ENCODE data around the gene CFAP221. TPM values are rescaled to one million over a fixed set of nuclear protein-coding genes. Genes with fewer than 3 reads are reported as not detected.

The CFAP221 gene
- total and polyA plus RNA-seq, 12 donors: 0.14 to 2.5 (median 1.4) TPM; not detected in 1

DNA sequence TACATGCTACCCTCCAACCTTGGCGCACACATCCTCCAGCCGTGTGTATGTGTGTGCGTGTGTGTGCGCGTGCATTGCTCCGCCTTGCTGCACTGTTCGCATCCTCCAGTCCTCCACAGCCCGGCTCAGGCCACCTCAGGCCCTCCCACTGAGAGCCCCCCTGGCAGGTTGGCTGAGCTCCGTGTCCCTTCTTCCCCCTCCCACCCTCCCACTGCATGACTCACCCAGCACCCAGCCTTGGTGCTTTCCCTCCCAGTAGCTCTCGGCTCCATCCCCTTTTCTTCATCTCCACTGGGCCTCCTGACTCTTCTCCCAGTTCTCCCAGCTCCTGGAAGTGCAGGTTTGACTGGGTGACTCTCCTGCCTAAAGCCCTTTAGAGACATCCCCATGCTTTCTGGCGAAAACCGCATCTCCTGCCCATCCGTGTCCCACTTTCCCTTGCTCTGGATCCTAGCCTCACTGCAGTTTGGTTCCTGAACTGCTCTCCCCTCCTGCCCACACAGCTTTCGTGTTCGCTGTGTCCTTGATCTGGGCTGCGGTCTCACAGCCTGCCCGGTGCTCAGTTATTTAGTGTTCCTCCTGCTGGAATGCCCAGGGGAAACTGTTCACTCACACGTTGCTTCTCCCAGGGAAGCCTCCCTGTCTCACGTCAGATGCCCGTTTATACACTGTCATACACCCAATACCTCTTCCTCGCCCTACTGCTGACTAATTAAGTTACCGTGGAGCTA is 139.6 kb downstream of the CFAP221 start:
- intact Hi-C loops (cut with DNase I): no loop called here
- peaks cover 0 to 31% (median 4%) of the 10 kb centered on the region in 9 donors for H3K36me3 ChIP-seq

DNA sequence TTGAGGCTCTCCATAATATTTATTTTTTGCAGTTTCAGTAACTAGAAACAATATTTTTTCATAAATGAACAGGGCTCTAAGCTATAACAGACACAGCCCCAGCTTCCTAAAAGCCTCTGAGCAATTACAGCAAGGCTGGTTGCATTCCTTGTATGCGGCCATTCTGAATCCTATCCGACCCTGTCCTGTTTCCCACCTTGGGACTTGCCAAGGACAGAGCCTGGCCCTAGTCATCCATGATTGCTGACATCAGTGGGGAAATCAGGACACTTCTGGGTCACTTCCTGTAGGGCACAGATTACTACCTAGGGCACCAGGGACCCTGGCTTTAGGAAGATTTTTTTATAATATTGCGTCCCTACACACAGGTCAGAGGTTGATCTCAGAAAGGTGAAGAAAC is 140.3 kb downstream of the CFAP221 start:
- Histone ChIP-seq H3K4me1 (peaks cover 0 to 9% (median 7%) of the 10 kb centered on the region in 9 donors), H3K4me3 (no peak overlapping the region), H3K27ac (no peak overlapping the region), H3K9me3 (no peaks in the 10 kb centered on the region), H3K36me3 (peaks cover 0 to 35% (median 8%) of the 10 kb centered on the region in 9 donors), H3K27me3 (no peaks in the 10 kb centered on the region)
- DNase-seq (no peak), ATAC-seq (no peak)
- intact Hi-C loops (cut with DNase I): no loop called here
- 82 to 85% methylated on average over 3 of the region's 3 CpGs for WGBS, 2 donors
- TF ChIP-seq CTCF (IDR thresholded peaks at IDR 0.05): no peak

More for the DNA sequence above, 139.6 kb downstream of the CFAP221 start:
- H3K9me3 ChIP-seq: no peaks in the 10 kb centered on the region
- H3K4me3 ChIP-seq: no peak overlapping the region
- H3K27ac ChIP-seq: no peak overlapping the region
- no peak for ATAC-seq
- no peaks in the 10 kb centered on the region for H3K27me3 ChIP-seq
- DNase-seq: no peak
- WGBS, 2 donors: 74 to 78% methylated on average over 22 of the region's 22 CpGs
- no peak for TF ChIP-seq CTCF (IDR thresholded peaks at IDR 0.05)
- H3K4me1 ChIP-seq: peaks cover 0 to 13% (median 9%) of the 10 kb centered on the region in 9 donors

GRCh38 chr2:119688616-119689015 is 144.4 kb downstream of the CFAP221 start:
- intact Hi-C loops (cut with DNase I): no loop called here
- Histone ChIP-seq H3K4me1 (no peaks in the 10 kb centered on the region), H3K36me3 (peaks cover 0 to 30% (median 0%) of the 10 kb centered on the region in 9 donors), H3K4me3 (no peak overlapping the region), H3K27ac (no peak overlapping the region), H3K9me3 (no peaks in the 10 kb centered on the region), H3K27me3 (no peaks in the 10 kb centered on the region)
- DNase-seq (no peak), ATAC-seq (peak in 1 of 8 donors; percentile 14)
- WGBS, 2 donors: 82 to 84% methylated on average over 12 of the region's 12 CpGs
- TF ChIP-seq CTCF (IDR thresholded peaks at IDR 0.05): no peak

DNA sequence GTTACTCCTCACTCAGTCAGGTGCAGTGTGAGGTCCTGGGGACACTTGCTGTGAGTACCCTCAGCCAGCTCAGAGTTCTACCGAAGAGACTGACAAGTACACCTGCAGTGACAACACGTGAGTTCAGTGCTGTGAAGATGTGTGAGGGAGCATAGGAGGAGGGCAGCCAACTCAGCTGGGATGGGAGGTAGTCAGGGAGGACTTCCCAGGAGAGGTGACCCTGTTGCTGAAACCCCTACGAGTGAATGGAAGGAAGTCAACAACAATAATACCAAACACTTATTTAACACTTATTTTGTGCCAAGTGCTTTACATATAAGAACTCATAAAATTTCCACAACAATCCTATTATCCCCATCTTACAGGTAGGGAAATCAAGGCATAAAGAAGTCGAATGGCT is 145.0 kb downstream of the CFAP221 start:
- Histone ChIP-seq H3K4me3 (no peak overlapping the region), H3K9me3 (no peaks in the 10 kb centered on the region), H3K4me1 (no peaks in the 10 kb centered on the region), H3K27ac (no peak overlapping the region), H3K36me3 (peaks cover 0 to 30% (median 0%) of the 10 kb centered on the region in 9 donors), H3K27me3 (no peaks in the 10 kb centered on the region)
- intact Hi-C loops (cut with DNase I): no loop called here
- ATAC-seq: no peak
- no peak for TF ChIP-seq CTCF (IDR thresholded peaks at IDR 0.05)
- DNase-seq: no peak
- 86 to 95% methylated on average over 4 of the region's 4 CpGs for WGBS, 2 donors

All from heart right ventricle (tissue), 16 donors.